Hematopoietic multipotent progenitor cell treated with erythropoietin and hydrocortisone succinate and interleukin-3 and kit ligand, for 6 days (in vitro differentiated cells): ENCODE results near the gene VAV2.

Experiments
- DNase-seq: peaks from one replicate; pipeline ENCODE4 v3.0.0-alpha.2; 2015

Gene VAV2

GRCh38 chr9:133991964-133992779 lies at the start of gene VAV2:
Gene VAV2, minus strand, starts transcription at chr9:133992324. Its CDS starts 46 bp downstream, at chr9:133992278.
- DNase-seq = peak; percentile 41

GRCh38 chr9:134041649-134041962 lies 49.5 kb upstream of the VAV2 start:
- DNase-seq = no peak

- peak; percentile 55 for DNase-seq
Measured at GRCh38 chr9:134040781-134041648, 48.9 kb upstream of the VAV2 start.

- DNase-seq = no peak
Measured at GRCh38 chr9:134040176-134040565, 48.0 kb upstream of the VAV2 start.

GRCh38 chr9:134039386-134040175 lies 47.5 kb upstream of the VAV2 start:
- no peak for DNase-seq

- DNase-seq = no peak
Measured at GRCh38 chr9:134037641-134038040, 45.5 kb upstream of the VAV2 start.

GRCh38 chr9:134036130-134036529 lies 44.0 kb upstream of the VAV2 start:
- DNase-seq = no peak

GRCh38 chr9:134035041-134036039 lies 43.2 kb upstream of the VAV2 start:
- DNase-seq = no peak

- no peak for DNase-seq
Measured at GRCh38 chr9:134034215-134035040, 42.3 kb upstream of the VAV2 start.

GRCh38 chr9:134033516-134034214 lies 41.5 kb upstream of the VAV2 start:
- no peak for DNase-seq

GRCh38 chr9:134032456-134033222 lies 40.5 kb upstream of the VAV2 start:
- no peak for DNase-seq

GRCh38 chr9:134031783-134032182 lies 39.7 kb upstream of the VAV2 start:
- DNase-seq = no peak

- DNase-seq = no peak
Measured at GRCh38 chr9:134030821-134031470, 38.8 kb upstream of the VAV2 start.

GRCh38 chr9:134029248-134030226 lies 37.4 kb upstream of the VAV2 start:
- DNase-seq = no peak

GRCh38 chr9:134028575-134029247 lies 36.6 kb upstream of the VAV2 start:
- no peak for DNase-seq

- DNase-seq = no peak
Measured at GRCh38 chr9:134028076-134028475, 36.0 kb upstream of the VAV2 start.

GRCh38 chr9:134027561-134027960 lies 35.4 kb upstream of the VAV2 start:
- DNase-seq = no peak
